Measurements from ENCODE around the gene STPG1.
A peak's percentile ranks its signal among the peaks of the same experiment; 100 is the strongest.

Gene STPG1

DNA sequence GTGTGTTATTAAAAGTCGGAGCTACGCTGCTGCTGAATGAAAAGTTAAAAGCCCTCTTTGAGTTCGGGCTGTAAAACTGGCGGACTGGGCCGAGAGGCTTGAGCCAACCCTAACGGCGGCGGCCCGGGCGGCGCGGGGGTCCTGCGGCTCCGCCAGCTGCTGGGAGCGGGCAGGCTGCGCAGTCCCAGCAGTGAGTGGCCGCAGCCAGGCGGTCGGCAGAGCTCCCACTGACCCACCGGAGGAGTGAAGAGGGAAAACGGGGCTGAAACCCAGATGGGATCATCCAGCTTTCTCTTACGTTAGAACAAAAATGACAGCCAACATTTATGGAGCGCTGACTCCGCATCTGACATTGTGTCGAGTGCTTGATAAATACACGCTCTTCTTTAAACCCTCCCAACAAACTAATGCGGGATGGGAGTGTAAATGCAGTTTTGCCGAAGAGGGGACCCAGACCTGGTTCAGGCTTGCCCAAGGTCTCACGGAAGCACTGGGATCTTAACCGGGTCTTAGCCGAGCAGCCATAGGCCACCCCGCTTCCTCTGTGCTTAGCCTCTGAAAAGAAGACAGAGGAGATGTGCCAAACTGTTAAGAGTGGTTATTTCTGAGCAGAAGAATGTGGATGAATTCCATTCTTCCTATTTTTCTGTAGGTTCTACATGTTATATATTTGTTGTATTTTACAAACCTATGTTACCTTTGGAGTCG lies 91.0 kb downstream of the STPG1 start:
- POLR2A ChIA-PET: interaction anchor here (0.6 kb wide), 1 partner anchor 1295 kb away, joined by 4 read pairs; no protein-coding TSS in a partner anchor
- TF ChIP-seq, protein P1, sequence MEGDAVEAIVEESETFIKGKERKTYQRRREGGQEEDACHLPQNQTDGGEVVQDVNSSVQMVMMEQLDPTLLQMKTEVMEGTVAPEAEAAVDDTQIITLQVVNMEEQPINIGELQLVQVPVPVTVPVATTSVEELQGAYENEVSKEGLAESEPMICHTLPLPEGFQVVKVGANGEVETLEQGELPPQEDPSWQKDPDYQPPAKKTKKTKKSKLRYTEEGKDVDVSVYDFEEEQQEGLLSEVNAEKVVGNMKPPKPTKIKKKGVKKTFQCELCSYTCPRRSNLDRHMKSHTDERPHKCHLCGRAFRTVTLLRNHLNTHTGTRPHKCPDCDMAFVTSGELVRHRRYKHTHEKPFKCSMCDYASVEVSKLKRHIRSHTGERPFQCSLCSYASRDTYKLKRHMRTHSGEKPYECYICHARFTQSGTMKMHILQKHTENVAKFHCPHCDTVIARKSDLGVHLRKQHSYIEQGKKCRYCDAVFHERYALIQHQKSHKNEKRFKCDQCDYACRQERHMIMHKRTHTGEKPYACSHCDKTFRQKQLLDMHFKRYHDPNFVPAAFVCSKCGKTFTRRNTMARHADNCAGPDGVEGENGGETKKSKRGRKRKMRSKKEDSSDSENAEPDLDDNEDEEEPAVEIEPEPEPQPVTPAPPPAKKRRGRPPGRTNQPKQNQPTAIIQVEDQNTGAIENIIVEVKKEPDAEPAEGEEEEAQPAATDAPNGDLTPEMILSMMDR (IDR thresholded peaks at IDR 0.05; ENCODE audit: control extremely low read depth, extremely low read depth, low read depth, missing control alignments): no peak

DNA sequence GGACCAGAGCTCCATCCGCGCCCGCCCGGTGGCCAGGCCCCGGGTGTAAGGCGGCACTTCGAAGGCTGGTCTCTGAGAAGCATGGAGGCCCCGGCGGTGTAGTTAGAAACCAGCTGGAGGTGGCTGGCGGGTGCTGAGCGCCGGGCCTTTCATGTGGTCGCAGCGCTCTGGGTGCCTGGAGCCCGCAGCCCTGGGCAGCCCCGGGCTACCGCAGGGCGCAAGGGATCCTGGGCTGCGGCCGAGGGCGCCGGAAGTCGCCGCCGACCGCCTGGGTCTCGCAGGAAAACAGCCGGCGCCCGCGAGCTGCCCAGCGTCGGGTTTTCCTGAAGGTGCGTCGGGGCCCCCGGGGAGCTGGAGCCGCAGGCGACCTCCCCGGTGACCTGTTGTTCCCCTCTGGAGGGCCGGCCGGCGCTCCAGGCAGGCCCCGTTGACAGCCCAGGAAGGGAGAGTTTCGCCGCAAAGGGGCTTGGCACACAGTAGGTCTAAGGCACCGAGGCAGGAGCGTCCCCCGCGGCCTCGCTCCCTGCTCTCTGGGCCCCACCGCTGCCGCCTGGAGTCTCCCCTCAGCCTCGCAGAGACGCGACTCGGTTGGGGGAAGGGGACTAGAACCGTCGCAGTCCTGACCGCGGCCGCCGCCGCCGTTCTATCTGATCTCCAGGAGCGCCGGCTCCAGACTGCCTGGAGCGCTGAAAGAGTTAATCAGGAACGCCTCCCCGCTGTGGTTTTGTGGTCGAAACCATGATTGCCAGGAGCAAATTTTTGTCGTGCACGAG lies 91.7 kb downstream of the STPG1 start:
- peak; percentile 83 for DNase-seq (ENCODE audit: extremely low spot score)
- CTCF ChIA-PET: interaction anchor here (1.0 to 5.3 kb wide), 5 partner anchors 8 to 122 kb away, joined by 3 to 30 read pairs (median 4); no protein-coding TSS in a partner anchor
- TF ChIP-seq, protein P1 (IDR thresholded peaks at IDR 0.05; ENCODE audit: control extremely low read depth, extremely low read depth, low read depth, missing control alignments): peak; percentile 6
- POLR2A ChIA-PET: no interaction called here

More for the DNA sequence above, 91.0 kb downstream of the STPG1 start:
- CTCF ChIA-PET: interaction anchor here (1.2 to 5.3 kb wide), 4 partner anchors 37 to 123 kb away, joined by 3 to 30 read pairs (median 8); no protein-coding TSS in a partner anchor
- no peak for DNase-seq (ENCODE audit: extremely low spot score)

DNA sequence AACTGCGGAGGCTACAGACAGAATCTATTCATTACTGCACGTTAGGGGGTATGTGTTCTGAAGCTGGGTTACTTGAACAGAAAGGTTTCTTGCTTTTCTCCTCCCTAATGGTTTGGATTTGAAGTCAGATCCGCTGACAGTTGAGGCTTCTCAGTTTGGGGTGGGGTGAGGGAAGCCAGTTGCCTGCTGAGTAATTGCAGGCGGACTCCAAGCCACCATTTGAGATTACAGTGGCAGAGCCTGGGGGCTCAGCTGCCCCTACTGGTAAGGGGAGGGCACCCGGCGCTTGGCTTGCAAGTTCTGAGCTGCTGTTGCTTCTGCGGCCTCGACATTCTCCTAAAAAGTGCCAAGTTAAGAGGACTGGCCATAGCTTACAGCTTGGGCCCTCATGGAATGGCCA lies 92.5 kb downstream of the STPG1 start:
- POLR2A ChIA-PET: no interaction called here
- TF ChIP-seq, protein P1 (IDR thresholded peaks at IDR 0.05; ENCODE audit: control extremely low read depth, extremely low read depth, low read depth, missing control alignments): no peak
- DNase-seq (ENCODE audit: extremely low spot score): no peak
- CTCF ChIA-PET: interaction anchor here (1.0 to 5.3 kb wide), 4 partner anchors 9 to 121 kb away, joined by 3 to 30 read pairs (median 6); no protein-coding TSS in a partner anchor

DNA sequence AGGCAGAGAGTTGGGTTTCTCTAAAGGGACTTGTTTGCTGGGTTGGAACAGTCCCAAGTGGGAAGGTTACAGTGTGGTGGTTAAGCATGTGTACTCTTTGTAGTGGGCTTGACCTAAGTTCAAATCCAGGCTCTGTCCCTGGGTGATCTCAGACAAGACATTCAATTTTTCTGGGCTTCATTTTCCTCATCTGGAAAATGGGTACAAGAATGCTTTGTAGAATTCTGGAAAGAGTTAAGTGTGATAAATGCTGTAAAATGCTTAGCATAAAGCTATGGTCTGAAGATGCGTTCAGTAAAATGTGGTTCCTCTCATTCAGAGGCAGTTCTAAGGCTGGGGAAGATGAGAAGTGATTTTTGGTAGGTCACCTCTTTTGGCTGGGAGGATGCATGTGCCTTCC lies 93.6 kb downstream of the STPG1 start:
- TF ChIP-seq, protein P1 (IDR thresholded peaks at IDR 0.05; ENCODE audit: control extremely low read depth, extremely low read depth, low read depth, missing control alignments): no peak
- ChIA-PET CTCF (interaction anchor here (2.3 to 5.3 kb wide), 2 partner anchors 72 to 120 kb away, joined by 7 to 30 read pairs; no protein-coding TSS in a partner anchor), POLR2A (no interaction called here)
- DNase-seq (ENCODE audit: extremely low spot score): no peak

DNA sequence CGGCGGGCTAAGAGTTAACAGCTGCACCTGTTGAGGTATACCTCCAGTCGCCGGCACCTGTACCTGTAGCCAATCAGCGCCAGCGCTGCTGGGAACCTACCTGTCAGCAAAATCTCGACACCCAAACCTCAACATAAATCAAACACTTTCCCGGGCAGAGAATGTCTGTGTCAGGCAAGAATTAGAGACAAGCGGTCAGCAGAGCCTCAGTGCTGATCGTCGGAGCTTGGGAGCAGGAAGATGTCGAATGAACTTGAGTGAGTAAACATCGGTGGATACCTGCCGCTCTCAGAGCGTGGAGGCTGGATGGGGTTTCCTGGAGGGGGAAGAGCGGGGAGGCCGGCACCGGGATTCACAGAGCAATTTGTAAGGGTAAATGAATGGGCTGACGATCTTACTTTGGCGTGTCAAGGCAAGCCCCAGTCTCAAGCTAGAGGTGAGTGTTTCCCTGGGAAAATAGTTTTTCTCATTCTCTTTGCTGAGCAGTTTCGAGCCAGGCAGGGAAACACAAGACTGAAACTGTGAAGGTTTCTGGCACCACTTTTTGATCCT lies 94.2 kb downstream of the STPG1 start, which contains the start of gene GRHL3:
GRHL3 (plus strand) TSS at position 46 of the 552 bp plus-strand sequence; CDS start at position 241, 195 bp downstream.
- TF ChIP-seq, protein P1 (IDR thresholded peaks at IDR 0.05; ENCODE audit: control extremely low read depth, extremely low read depth, low read depth, missing control alignments): no peak
- no peak for DNase-seq (ENCODE audit: extremely low spot score)
- ChIA-PET POLR2A (no interaction called here), CTCF (interaction anchor here (2.3 to 5.3 kb wide), 2 partner anchors 72 to 119 kb away, joined by 7 to 30 read pairs; no protein-coding TSS in a partner anchor)

All from GM10248 (cell line).